Measurements from ENCODE around the gene PRR36.

Gene PRR36

GRCh38 chr19:7852851-7853769 lies 21.1 kb downstream of the PRR36 start:
- peaks cover 0 to 10% of the 10 kb centered on the region in 2 donors for H3K27me3 ChIP-seq
- no peak for DNase-seq
- H3K4me1 ChIP-seq = peaks cover 0 to 8% (median 0%) of the 10 kb centered on the region in 4 donors
- peaks cover 0 to 36% (median 8%) of the 10 kb centered on the region in 3 donors for H3K36me3 ChIP-seq
- H3K27ac ChIP-seq = no peak overlapping the region
- no peaks in the 10 kb centered on the region for H3K9me3 ChIP-seq
- peak; percentile 61 to 76 for TF ChIP-seq CTCF (IDR thresholded peaks at IDR 0.05)
- intact Hi-C loops (cut with DNase I; ENCODE audit: low total_unique reads) = loop anchor here (5.0 kb wide), 2 partner anchors 49 to 399 kb away; partner anchors contain the start of gene MAP2K7
- H3K4me3 ChIP-seq = no peak overlapping the region

GRCh38 chr19:7851623-7852500 lies 22.3 kb downstream of the PRR36 start:
- Histone ChIP-seq H3K9me3 (no peaks in the 10 kb centered on the region), H3K4me3 (no peak overlapping the region), H3K4me1 (peaks cover 0 to 8% (median 0%) of the 10 kb centered on the region in 4 donors), H3K36me3 (peaks cover 0 to 37% (median 5%) of the 10 kb centered on the region in 3 donors), H3K27ac (no peak overlapping the region), H3K27me3 (peaks cover 0 to 6% of the 10 kb centered on the region in 2 donors)
- no peak for DNase-seq
- no peak for TF ChIP-seq CTCF (IDR thresholded peaks at IDR 0.05)
- intact Hi-C loops (cut with DNase I; ENCODE audit: low total_unique reads) = loop anchor here (5.0 kb wide), 2 partner anchors 50 to 400 kb away; partner anchors contain the start of gene MAP2K7

GRCh38 chr19:7850945-7851622 lies 23.1 kb downstream of the PRR36 start:
- intact Hi-C loops (cut with DNase I; ENCODE audit: low total_unique reads) = loop anchor here (5.0 kb wide), 2 partner anchors 51 to 401 kb away; partner anchors contain the start of gene MAP2K7
- no peak overlapping the region for H3K27ac ChIP-seq

GRCh38 chr19:7850000-7850813 lies 24.0 kb downstream of the PRR36 start:
- Histone ChIP-seq H3K27ac (no peak overlapping the region), H3K4me3 (no peak overlapping the region), H3K9me3 (no peaks in the 10 kb centered on the region), H3K27me3 (peaks cover 0 to 6% of the 10 kb centered on the region in 2 donors), H3K4me1 (peaks cover 0 to 8% (median 0%) of the 10 kb centered on the region in 4 donors), H3K36me3 (peaks cover 0 to 21% (median 5%) of the 10 kb centered on the region in 3 donors)
- intact Hi-C loops (cut with DNase I; ENCODE audit: low total_unique reads) = loop anchor here (5.0 kb wide), 2 partner anchors 52 to 402 kb away; partner anchors contain the start of gene MAP2K7
- no peak for DNase-seq
- no peak for TF ChIP-seq CTCF (IDR thresholded peaks at IDR 0.05)

More at GRCh38 chr19:7850945-7851622, 23.1 kb downstream of the PRR36 start:
- no peak for TF ChIP-seq CTCF (IDR thresholded peaks at IDR 0.05)
- H3K4me1 ChIP-seq = peaks cover 0 to 8% (median 0%) of the 10 kb centered on the region in 4 donors
- DNase-seq = no peak
- no peak overlapping the region for H3K4me3 ChIP-seq
- peaks cover 0 to 6% of the 10 kb centered on the region in 2 donors for H3K27me3 ChIP-seq
- peaks cover 0 to 29% (median 5%) of the 10 kb centered on the region in 3 donors for H3K36me3 ChIP-seq
- H3K9me3 ChIP-seq = no peaks in the 10 kb centered on the region
